PC-3 (cell line): ENCODE data around the gene HOXC12.

ENCODE experiments used
- EZH2phosphoT487 ChIP-seq: fragments of 300-600 bp; sonication (generic); IDR thresholded peaks from 2 replicates; pipeline ENCODE4 v1.6.1; 2018; ENCODE audit warnings: mild to moderate bottlenecking, antibody characterized with exemption, low read length, borderline replicate concordance
- TF ChIP-seq, protein P1 (sequence below): fragments of 300-600 bp; sonication (generic); conservative IDR thresholded peaks from 2 replicates; pipeline ENCODE4 v1.5.1; 2017; ENCODE audit warnings: antibody characterized with exemption, low read depth, mild to moderate bottlenecking, low read length

DNA sequence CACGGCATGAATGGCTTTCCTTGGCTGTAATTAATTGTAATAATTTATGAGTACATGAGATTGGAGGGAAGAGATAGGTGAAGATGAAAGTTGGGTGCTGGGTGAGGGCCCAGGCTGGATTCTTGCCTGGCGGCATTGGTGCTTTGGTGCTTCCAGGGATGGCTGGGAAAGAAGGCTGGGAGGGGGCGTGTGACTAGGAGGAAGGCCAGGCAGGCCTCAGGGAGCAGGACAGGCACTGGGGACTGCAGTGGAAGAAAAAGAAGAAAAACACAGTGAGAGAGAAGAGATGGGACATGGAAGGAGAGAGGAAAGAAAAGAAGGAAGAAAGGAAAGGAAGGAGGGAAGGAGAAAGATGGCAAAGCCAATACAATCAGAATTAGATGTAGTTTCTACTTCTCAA, 48.9 kb downstream of the HOXC12 start:
- TF ChIP-seq EZH2phosphoT487: no peak
- TF ChIP-seq, protein P1, sequence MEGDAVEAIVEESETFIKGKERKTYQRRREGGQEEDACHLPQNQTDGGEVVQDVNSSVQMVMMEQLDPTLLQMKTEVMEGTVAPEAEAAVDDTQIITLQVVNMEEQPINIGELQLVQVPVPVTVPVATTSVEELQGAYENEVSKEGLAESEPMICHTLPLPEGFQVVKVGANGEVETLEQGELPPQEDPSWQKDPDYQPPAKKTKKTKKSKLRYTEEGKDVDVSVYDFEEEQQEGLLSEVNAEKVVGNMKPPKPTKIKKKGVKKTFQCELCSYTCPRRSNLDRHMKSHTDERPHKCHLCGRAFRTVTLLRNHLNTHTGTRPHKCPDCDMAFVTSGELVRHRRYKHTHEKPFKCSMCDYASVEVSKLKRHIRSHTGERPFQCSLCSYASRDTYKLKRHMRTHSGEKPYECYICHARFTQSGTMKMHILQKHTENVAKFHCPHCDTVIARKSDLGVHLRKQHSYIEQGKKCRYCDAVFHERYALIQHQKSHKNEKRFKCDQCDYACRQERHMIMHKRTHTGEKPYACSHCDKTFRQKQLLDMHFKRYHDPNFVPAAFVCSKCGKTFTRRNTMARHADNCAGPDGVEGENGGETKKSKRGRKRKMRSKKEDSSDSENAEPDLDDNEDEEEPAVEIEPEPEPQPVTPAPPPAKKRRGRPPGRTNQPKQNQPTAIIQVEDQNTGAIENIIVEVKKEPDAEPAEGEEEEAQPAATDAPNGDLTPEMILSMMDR: no peak
